GM12891 (cell line): Measurements from ENCODE around the gene BANF1.

Experiments used
- POLR2A ChIP-seq: IDR thresholded peaks from 2 replicates; pipeline ENCODE4 v1.6.1; 2011; ENCODE audit warnings: low read depth, low read length, control low read depth
- POLR2AphosphoS5 ChIP-seq: IDR thresholded peaks from 2 replicates; pipeline ENCODE4 v1.6.1; 2011; ENCODE audit warnings: low read depth, low read length, control low read depth
- SPI1 ChIP-seq: IDR thresholded peaks from 2 replicates; pipeline ENCODE4 v1.6.1; 2011; ENCODE audit warnings: low read depth, low read length, control low read depth
- TAF1 ChIP-seq: IDR thresholded peaks from 2 replicates; pipeline ENCODE4 v1.6.1; 2011; ENCODE audit warnings: low read depth, low read length, control low read depth

DNA sequence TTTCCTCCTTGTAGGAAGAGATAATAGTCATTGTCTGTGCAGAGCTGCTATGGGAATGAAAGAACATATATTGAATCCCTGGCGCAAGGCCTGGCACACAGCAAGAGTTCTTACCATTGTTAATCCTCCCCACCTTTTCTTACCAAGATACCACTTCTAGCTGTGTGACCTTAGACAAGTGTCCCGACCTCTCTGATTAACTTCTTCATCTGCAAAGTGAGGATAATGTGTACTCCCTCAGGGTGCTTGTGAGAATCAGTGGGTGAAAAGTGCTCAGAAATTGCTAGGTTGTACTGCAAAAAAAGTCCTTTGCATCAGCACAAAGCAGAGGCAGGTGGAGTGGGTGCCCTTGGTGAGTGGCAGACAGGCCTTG lies 5.8 kb downstream of the BANF1 start:
- TF ChIP-seq TAF1 (no peak), POLR2A (no peak), POLR2AphosphoS5 (no peak), SPI1 (no peak)
